ENCODE results near the gene TMEM272. TPM values are rescaled to one million over a fixed set of nuclear protein-coding genes. Genes with fewer than 3 reads are reported as not detected.

The TMEM272 gene, protein sequence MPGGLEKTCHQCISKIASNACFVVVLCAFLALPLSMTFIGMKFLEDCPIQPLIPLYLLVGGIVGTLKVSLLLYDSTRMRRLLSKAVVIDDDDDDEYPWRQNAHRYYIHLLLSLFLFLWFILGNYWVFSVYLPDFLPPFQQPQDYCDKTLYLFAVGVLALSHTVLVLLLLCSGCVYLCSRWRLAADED
- total RNA-seq = not detected in 2 replicates

GRCh38 chr13:51844862-51845573 is at the start of gene TMEM272:
TMEM272 (minus strand) TSS chr13:51845177; CDS start chr13:51838530, 6,647 bp downstream.
- no peak for DNase-seq (ENCODE audit: extremely low read depth, low read depth, low spot score)

GRCh38 chr13:51894239-51894638 is 49.3 kb upstream of the TMEM272 start:
- DNase-seq (ENCODE audit: extremely low read depth, low read depth, low spot score) = no peak

DNA sequence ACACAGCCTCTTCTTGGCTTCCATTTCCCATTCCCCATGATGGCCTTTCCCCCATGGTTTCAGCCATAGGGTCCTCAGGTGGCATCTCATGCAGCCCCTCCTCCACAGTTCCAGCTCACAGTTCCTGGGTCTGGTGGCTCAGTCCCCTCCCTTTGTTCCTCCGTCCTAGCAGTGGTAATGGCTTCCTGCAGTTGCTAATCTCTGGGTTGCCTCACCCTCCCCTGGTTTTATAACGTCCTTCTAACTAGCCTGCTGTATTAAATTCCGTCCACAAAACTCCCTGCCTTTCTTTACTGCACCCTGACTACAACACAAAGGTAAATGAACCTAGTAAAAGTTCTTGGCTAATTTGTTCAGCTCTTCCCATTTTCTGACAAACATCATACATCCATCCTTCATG is 47.7 kb upstream of the TMEM272 start:
- no peak for DNase-seq (ENCODE audit: extremely low read depth, low read depth, low spot score)

DNA sequence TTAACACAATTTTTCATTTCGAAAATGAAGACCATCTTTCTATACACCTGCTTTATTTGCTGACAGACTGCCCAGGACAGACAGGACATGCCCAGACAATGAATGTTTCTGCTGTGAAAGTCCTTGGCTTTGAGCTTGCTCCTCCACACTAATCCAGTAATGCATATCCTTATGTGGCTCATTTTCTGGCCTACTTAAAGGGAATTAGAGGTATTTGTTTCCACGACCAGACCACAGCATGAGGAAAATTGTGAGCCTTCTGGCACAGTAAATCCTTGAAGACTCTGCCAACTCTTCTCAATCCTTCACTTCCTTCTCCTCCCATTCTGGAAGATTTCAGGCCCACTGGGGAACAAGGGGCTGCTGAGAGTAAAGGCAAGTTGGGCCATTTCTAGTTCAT is 42.5 kb upstream of the TMEM272 start:
- DNase-seq (ENCODE audit: extremely low read depth, low read depth, low spot score) = no peak

- no peak for DNase-seq (ENCODE audit: extremely low read depth, low read depth, low spot score)
These were observed 40.7 kb upstream of the TMEM272 start for GRCh38 chr13:51885651-51886050.

- no peak for DNase-seq (ENCODE audit: extremely low read depth, low read depth, low spot score)
These were observed 38.2 kb upstream of the TMEM272 start for GRCh38 chr13:51883226-51883600.

GRCh38 chr13:51882570-51883225 is 37.7 kb upstream of the TMEM272 start:
- DNase-seq (ENCODE audit: extremely low read depth, low read depth, low spot score) = no peak

- no peak for DNase-seq (ENCODE audit: extremely low read depth, low read depth, low spot score)
These were observed 36.3 kb upstream of the TMEM272 start for GRCh38 chr13:51881296-51881695.

DNA sequence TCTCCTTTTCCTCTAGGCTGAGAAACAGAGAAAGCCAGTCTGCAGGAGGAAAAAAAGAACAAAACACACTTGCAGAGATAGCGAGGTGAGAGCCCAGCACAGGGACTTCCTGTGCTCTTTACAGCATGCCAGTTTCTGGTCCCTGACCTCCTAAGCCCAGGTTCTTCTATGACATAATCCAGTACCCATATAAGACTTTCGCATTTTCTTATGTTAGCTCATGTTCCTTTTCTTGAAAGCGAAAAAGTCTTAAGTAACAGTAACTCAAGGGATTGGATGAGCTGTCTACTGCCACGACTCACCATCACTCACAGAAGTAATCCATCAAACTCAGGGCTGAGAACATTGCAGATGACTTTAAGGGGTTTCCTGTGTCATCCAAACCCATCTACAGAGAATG is 34.2 kb upstream of the TMEM272 start:
- no peak for DNase-seq (ENCODE audit: extremely low read depth, low read depth, low spot score)

GRCh38 chr13:51874651-51875050 is 29.7 kb upstream of the TMEM272 start:
- DNase-seq (ENCODE audit: extremely low read depth, low read depth, low spot score) = no peak

- no peak for DNase-seq (ENCODE audit: extremely low read depth, low read depth, low spot score)
These were observed 28.9 kb upstream of the TMEM272 start for GRCh38 chr13:51873837-51874236.

DNA sequence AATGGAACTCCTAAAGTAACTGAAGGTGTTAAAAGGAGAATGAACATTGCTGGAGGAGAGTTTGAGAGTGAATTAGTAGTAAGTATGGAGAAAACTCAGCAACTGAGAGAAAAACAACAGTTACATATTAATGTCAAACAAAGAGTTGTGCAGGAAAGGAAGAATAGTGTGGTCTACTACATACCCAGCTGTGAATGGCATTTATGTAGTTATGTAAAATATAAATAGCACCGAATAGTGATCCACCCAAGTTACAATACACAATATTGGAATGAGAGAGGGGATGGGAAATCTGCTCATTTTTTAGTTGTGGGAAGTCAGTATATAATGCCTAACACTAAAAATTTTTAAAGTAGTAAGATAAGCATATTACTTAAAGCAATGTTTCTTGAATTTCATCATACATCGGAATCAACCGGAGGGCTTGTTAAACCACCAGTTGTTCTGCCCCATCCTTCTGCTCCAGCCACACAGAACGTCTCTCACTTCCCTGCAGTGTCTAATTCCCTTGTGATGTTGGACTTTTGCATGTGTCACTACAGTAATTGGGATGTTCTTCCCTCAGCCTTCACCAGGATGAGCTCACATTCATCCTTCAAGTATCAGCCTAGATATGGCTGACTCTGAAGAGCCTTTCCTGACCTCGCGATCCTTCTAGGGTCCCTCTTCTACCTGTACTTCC is 28.3 kb upstream of the TMEM272 start:
- DNase-seq (ENCODE audit: extremely low read depth, low read depth, low spot score) = no peak

- no peak for DNase-seq (ENCODE audit: extremely low read depth, low read depth, low spot score)
These were observed 25.6 kb upstream of the TMEM272 start for GRCh38 chr13:51870616-51871015.

GRCh38 chr13:51869916-51870315 is 24.9 kb upstream of the TMEM272 start:
- DNase-seq (ENCODE audit: extremely low read depth, low read depth, low spot score) = no peak

DNA sequence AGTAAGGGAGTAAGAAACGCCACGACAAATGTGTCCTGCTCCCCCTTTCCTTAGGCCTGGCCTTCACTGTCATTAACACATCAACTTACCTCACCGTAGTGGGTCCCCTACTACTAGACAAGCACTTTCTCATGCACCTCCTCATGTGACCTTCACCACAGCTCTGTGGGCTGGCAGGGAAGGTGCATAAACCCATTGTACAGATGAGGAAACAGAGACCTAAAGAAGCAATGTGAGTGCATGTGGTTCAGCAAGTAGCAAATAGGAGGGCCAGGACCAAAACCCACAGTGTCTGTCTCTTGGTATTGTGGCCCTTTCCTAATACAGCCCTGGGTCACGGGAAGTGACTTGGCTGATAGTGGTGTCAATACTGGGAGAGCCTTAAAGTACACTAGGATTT is 22.1 kb upstream of the TMEM272 start:
- DNase-seq (ENCODE audit: extremely low read depth, low read depth, low spot score) = no peak

DNA sequence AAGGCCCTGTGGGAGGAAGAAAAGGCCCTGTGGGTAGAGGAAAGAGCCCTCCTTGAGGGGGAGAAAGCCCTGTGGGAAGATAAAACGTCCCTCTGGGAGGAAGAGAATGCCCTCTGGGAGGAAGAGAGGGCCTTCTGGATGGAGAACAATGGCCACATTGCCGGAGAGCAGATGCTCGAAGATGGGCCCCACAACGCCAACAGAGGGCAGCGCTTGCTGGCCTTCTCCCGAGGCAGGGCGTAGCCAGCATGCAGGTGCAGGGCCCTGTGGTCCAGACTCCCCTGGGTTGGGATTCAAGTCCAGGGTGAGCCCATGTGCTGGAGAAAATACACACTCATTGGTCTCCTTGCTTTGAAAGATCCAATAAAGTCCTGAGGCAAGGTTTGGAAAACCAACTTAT is 20.9 kb upstream of the TMEM272 start:
- DNase-seq (ENCODE audit: extremely low read depth, low read depth, low spot score) = no peak

DNA sequence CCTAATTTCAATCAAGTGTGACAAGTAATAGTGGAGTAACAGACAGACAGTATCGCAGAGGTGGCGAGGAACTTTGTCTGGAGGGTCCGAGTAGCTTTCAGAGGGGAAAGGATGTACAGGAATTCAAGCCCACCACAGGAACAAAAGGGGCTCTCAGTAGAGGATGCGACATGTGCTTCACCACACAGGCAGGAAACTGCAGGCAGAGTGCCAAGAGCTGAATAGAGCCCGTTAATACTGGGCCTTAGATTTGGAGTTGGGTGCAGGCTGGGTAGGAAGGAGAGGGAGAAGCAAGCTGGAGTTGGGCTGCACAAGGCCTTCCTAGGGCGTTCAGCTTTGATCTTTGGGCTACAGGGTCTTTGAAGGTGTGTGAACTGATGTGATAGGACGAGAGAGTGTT is 18.0 kb upstream of the TMEM272 start:
- no peak for DNase-seq (ENCODE audit: extremely low read depth, low read depth, low spot score)

DNA sequence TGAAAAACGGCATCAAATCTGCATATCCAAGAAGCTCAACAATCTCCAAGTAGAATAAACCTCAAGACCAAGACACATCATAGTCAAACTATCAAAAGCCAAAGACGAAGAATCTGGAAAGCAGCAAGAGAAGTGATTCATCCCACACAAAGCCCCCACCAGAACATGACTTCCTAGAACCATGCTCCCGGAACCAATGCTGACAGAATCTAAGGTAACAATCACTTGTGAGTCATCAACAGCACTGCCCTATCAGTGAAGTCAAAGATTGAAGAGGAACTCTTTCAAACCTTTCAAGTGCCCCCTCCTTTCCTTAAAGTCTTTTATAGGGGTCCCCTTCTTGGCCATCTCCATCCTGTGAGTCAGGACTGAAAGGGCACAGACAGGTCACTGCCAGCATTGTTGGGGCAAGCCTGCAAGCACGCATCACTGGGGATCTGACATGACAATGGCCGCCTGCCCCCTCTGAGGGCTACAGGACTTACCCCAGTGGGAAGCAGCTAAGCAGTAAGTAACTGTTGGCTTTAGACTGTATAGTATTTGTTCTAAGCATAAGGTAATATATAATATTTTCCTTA is 16.8 kb upstream of the TMEM272 start, which contains the start of gene CCDC70:
Gene CCDC70 (plus strand): TSS at position 247 of the 578 bp plus-strand sequence. CDS start 3,443 bp downstream, outside the sequence.
- no peak for DNase-seq (ENCODE audit: extremely low read depth, low read depth, low spot score)

DNA sequence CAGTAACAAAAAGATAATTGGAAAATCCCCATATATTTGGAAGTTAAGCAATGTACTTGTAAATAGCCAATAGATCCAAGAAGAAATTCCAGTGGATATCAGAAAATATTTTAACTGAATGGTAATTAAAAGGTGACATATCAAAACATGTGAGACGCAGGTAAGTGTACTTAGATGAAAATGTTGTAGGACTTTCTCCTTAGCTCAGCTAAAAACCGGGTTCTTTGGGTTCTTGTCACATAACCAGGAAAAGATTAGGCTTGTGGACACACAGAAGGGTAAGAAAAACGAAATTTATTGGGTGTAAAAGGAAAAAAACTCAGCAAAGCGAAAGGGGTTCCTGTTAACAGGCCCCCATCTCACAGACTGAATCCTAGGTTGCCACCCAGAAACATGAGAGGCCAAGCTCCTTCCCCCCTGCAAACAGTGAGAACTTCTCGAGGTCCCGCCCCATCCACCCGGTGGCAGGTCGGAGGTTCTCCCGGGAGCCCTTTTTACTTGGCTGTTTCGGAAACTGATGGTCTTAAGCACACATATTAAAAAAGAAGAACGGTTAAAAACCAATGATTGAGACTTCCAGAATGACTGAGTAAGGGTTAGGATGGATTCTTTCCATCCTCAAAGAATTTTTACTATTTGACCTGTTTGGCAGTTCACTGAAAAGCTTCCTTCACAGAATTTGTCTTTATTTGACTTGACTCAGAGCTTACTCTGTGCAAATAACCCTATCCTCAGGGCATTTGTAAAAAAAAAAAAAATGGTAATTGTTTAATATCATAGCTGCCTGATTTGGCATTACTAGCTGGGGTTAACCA is 13.7 kb upstream of the TMEM272 start:
- DNase-seq (ENCODE audit: extremely low read depth, low read depth, low spot score) = no peak

GRCh38 chr13:51856998-51857397 is 12.0 kb upstream of the TMEM272 start:
- no peak for DNase-seq (ENCODE audit: extremely low read depth, low read depth, low spot score)
